ENCODE measurements around the gene BANK1.

BANK1 gene

GRCh38 chr4:101870874-101871273 lies 80.3 kb downstream of the BANK1 start:
- POLR2A ChIA-PET = no interaction called here
- no peaks in the 10 kb centered on the region for H3K9me3 ChIP-seq (ENCODE audit: control insufficient read depth, insufficient read depth, low read depth, low read length)

GRCh38 chr4:101871962-101872676 lies 81.6 kb downstream of the BANK1 start:
- no peak overlapping the region for H3K4me3 ChIP-seq (ENCODE audit: low read depth, low read length)
- ChIA-PET POLR2A (no interaction called here), CTCF (no interaction called here)
- no peak overlapping the region for H3K27ac ChIP-seq (ENCODE audit: extremely low read depth, low read depth, low read length)
- no peak for TF ChIP-seq ZNF677 (tag by site-specific recombination; IDR thresholded peaks at IDR 0.05)
- TF ChIP-seq ZNF549 (tag by site-specific recombination; IDR thresholded peaks at IDR 0.05) = no peak
- no peak for TF ChIP-seq SCRT1 (tag by site-specific recombination; IDR thresholded peaks at IDR 0.05; ENCODE audit: borderline replicate concordance)
- TF ChIP-seq ZXDB (tag by site-specific recombination; IDR thresholded peaks at IDR 0.05) = no peak
- TF ChIP-seq PRDM6 (tag by site-specific recombination; IDR thresholded peaks at IDR 0.05) = no peak
- no peak for TF ChIP-seq BCL6B (tag by site-specific recombination; IDR thresholded peaks at IDR 0.05)
- no peak for TF ChIP-seq HIC1 (tag by site-specific recombination; IDR thresholded peaks at IDR 0.05)
- no peaks in the 10 kb centered on the region for H3K4me1 ChIP-seq (ENCODE audit: control insufficient read depth, insufficient read depth, low read length)
- no peaks in the 10 kb centered on the region for H3K9me3 ChIP-seq (ENCODE audit: control insufficient read depth, insufficient read depth, low read depth, low read length)
- H3K36me3 ChIP-seq (ENCODE audit: control insufficient read depth in 2 of 2, insufficient read depth in 1 of 2, low read length in 2 of 2) = no peaks in the 10 kb centered on the region

More at GRCh38 chr4:101870874-101871273, 80.3 kb downstream of the BANK1 start:
- H3K4me3 ChIP-seq (ENCODE audit: low read depth, low read length) = no peak overlapping the region
- H3K27ac ChIP-seq (ENCODE audit: extremely low read depth, low read depth, low read length) = no peak overlapping the region
- CTCF ChIA-PET = no interaction called here
- H3K4me1 ChIP-seq (ENCODE audit: control insufficient read depth, insufficient read depth, low read length) = no peaks in the 10 kb centered on the region
- H3K36me3 ChIP-seq (ENCODE audit: control insufficient read depth in 2 of 2, insufficient read depth in 1 of 2, low read length in 2 of 2) = no peaks in the 10 kb centered on the region
- TF ChIP-seq ZBTB48 (tag by site-specific recombination; IDR thresholded peaks at IDR 0.05) = no peak
- no peak for TF ChIP-seq ZNF768 (tag by site-specific recombination; IDR thresholded peaks at IDR 0.05)
- TF ChIP-seq SALL2 (tag by site-specific recombination; IDR thresholded peaks at IDR 0.05; ENCODE audit: borderline replicate concordance) = no peak

- CTCF ChIA-PET = no interaction called here
- Histone ChIP-seq H3K4me3 (ENCODE audit: low read depth, low read length) (no peak overlapping the region), H3K4me1 (ENCODE audit: control insufficient read depth, insufficient read depth, low read length) (no peaks in the 10 kb centered on the region), H3K9me3 (ENCODE audit: control insufficient read depth, insufficient read depth, low read depth, low read length) (no peaks in the 10 kb centered on the region), H3K27ac (ENCODE audit: extremely low read depth, low read depth, low read length) (no peak overlapping the region), H3K36me3 (ENCODE audit: control insufficient read depth in 2 of 2, insufficient read depth in 1 of 2, low read length in 2 of 2) (no peaks in the 10 kb centered on the region)
- POLR2A ChIA-PET = no interaction called here
- no peak for TF ChIP-seq ZNF549 (tag by site-specific recombination; IDR thresholded peaks at IDR 0.05)
- no peak for TF ChIP-seq MYNN (tag by site-specific recombination; IDR thresholded peaks at IDR 0.05; ENCODE audit: borderline replicate concordance)
- TF ChIP-seq SCRT2 (tag by site-specific recombination; IDR thresholded peaks at IDR 0.05) = 0 out of 2 replicates have a peak, but pooled peaks have one; percentile 20
- TF ChIP-seq ZSCAN23 (tag by site-specific recombination; IDR thresholded peaks at IDR 0.05) = no peak
- no peak for TF ChIP-seq KLF9 (tag by site-specific recombination; IDR thresholded peaks at IDR 0.05; ENCODE audit: low read depth)
Observed at GRCh38 chr4:101885574-101885973, 95.0 kb downstream of the BANK1 start.

All from HEK293 (cell line).